Body of pancreas (tissue), 4 donors: ENCODE measurements around the gene SCGB3A2.

ENCODE experiments used
- POLR2A ChIP-seq, 3 donors: fragments of 450-650 bp; IDR thresholded peaks; one replicate each; pipeline ENCODE4 v1.6.1; 2016; ENCODE audit warnings: antibody characterized with exemption in 3 of 3, mild to moderate bottlenecking in 2 of 3
- TF ChIP-seq, protein P1 (sequence below), 7 experiments: fragments of 450-650 bp in 4 of 7; fragments of 200-600 bp in 3 of 7; sonication (generic) in 3 of 7; IDR thresholded peaks; one replicate each; pipeline ENCODE4 v1.5.1; 2016 to 2019; ENCODE audit warnings: antibody characterized with exemption in 7 of 7

DNA sequence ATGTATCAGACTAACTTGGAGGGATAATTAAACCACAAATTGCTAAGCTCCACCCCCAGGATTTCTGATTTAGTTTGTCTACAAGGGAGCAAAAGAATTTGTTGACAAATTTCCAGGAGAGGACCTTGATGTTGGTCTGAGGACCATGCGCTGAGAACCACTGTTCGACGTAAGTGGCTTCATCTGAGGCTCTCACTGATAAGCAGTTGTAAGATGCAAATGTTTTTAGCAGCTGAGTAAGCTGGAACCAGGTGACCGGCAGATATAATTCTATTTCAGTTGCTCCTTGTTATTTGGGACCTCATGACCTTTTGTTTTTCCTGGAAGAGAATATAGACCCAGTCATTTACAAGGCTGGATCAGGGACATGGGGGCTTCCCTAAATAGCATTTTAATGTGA lies 32.9 kb upstream of the SCGB3A2 start:
- TF ChIP-seq, protein P1, sequence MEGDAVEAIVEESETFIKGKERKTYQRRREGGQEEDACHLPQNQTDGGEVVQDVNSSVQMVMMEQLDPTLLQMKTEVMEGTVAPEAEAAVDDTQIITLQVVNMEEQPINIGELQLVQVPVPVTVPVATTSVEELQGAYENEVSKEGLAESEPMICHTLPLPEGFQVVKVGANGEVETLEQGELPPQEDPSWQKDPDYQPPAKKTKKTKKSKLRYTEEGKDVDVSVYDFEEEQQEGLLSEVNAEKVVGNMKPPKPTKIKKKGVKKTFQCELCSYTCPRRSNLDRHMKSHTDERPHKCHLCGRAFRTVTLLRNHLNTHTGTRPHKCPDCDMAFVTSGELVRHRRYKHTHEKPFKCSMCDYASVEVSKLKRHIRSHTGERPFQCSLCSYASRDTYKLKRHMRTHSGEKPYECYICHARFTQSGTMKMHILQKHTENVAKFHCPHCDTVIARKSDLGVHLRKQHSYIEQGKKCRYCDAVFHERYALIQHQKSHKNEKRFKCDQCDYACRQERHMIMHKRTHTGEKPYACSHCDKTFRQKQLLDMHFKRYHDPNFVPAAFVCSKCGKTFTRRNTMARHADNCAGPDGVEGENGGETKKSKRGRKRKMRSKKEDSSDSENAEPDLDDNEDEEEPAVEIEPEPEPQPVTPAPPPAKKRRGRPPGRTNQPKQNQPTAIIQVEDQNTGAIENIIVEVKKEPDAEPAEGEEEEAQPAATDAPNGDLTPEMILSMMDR (IDR thresholded peaks at IDR 0.05), result no peak
- TF ChIP-seq POLR2A (IDR thresholded peaks at IDR 0.05), result no peak
